Suprapubic skin (tissue), 4 donors: ENCODE results near the gene CD3E. TPM values are rescaled to one million over a fixed set of nuclear protein-coding genes. Genes with fewer than 3 reads are reported as not detected.

ENCODE experiments used
- DNase-seq, 2 donors: peaks; one replicate each; pipeline ENCODE4 v3.0.0-alpha.2; 2019; ENCODE audit warnings: low spot score in 2 of 2
- H3K27ac ChIP-seq: fragments of 200-600 bp; sonication (generic); one replicate; pipeline ENCODE4 v1.5.1; 2019
- H3K27me3 ChIP-seq: fragments of 200-600 bp; sonication (generic); one replicate; pipeline ENCODE4 v1.5.1; 2019
- H3K36me3 ChIP-seq: fragments of 200-600 bp; sonication (generic); one replicate; pipeline ENCODE4 v1.5.1; 2019
- H3K4me1 ChIP-seq: fragments of 200-600 bp; sonication (generic); one replicate; pipeline ENCODE4 v1.5.1; 2019
- H3K4me3 ChIP-seq: fragments of 200-600 bp; sonication (generic); one replicate; pipeline ENCODE4 v1.5.1; 2019; ENCODE audit warnings: mild to moderate bottlenecking
- H3K9me3 ChIP-seq: fragments of 200-600 bp; sonication (generic); one replicate; pipeline ENCODE4 v1.5.1; 2019
- CTCF ChIP-seq, 2 donors: fragments of 200-600 bp in 1 of 2; fragments of 450-650 bp in 1 of 2; sonication (generic) in 1 of 2; IDR thresholded peaks; one replicate each; pipeline ENCODE4 v1.5.1; 2016 to 2019; ENCODE audit warnings: antibody characterized with exemption in 2 of 2, mild to moderate bottlenecking in 1 of 2, moderate library complexity in 1 of 2
- EP300 ChIP-seq: sonication (generic); formaldehyde crosslinking; IDR thresholded peaks from one replicate; pipeline ENCODE4 v1.6.1; 2017; ENCODE audit warnings: antibody characterized with exemption
- POLR2A ChIP-seq, 2 donors: fragments of 450-650 bp; IDR thresholded peaks; one replicate each; pipeline ENCODE4 v1.6.1; 2017; ENCODE audit warnings: antibody characterized with exemption in 2 of 2, mild to moderate bottlenecking in 2 of 2, moderate library complexity in 2 of 2
- POLR2AphosphoS5 ChIP-seq, 3 donors: sonication (generic); formaldehyde crosslinking; IDR thresholded peaks; one replicate each; pipeline ENCODE4 v1.6.1; 2017; ENCODE audit warnings: antibody characterized with exemption in 3 of 3
- WGBS: methylation state at CpG from one replicate; pipeline ENCODE4 v1.1.5; 2018; 5-methylcytosine and 5-hydroxymethylcytosine counted together
- total RNA-seq, 4 donors: library from RNA; depleted of rRNA; stranded (reverse); fragments of >200 nt; gene quantifications; one replicate each; pipeline ENCODE4 v1.1.0, GENCODE V29; 2016

Gene CD3E
- total RNA-seq, 4 donors from 2014 or later: 0.55 to 3.3 (median 0.79) TPM; not detected in 1

DNA sequence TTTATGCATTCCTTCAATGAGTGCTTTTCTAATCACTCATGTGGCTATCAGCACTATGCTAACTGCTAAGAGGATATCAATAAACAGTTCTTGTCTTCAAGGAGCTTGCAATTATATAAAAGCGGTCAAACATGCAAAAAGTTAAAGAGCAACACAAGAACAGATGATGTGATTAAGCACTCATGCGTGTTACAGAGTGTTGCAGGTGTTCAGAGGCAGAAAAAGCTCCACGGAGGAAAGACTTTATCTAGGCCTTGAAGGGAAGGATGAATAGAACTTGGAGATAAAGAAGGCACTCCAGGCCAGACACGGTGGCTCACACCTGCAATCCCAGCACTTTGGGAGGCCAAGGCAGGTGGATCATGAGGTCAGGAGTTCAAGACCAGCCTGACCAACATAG, 13.6 kb downstream of the CD3E start:
- no peak for TF ChIP-seq EP300
- TF ChIP-seq CTCF (IDR thresholded peaks at IDR 0.05): no peak
- no peak for TF ChIP-seq POLR2AphosphoS5 (IDR thresholded peaks at IDR 0.05)
- no peak for TF ChIP-seq POLR2A (IDR thresholded peaks at IDR 0.05)
- peaks cover 20% of the 10 kb centered on the region for H3K4me1 ChIP-seq
- no peak overlapping the region for H3K4me3 ChIP-seq
- no peak overlapping the region for H3K27ac ChIP-seq
- no peak for DNase-seq
- 93% methylated on average over 4 of the region's 4 CpGs for WGBS
- H3K27me3 ChIP-seq: peaks cover 12% of the 10 kb centered on the region
- no peaks in the 10 kb centered on the region for H3K36me3 ChIP-seq
- H3K9me3 ChIP-seq: no peaks in the 10 kb centered on the region

DNA sequence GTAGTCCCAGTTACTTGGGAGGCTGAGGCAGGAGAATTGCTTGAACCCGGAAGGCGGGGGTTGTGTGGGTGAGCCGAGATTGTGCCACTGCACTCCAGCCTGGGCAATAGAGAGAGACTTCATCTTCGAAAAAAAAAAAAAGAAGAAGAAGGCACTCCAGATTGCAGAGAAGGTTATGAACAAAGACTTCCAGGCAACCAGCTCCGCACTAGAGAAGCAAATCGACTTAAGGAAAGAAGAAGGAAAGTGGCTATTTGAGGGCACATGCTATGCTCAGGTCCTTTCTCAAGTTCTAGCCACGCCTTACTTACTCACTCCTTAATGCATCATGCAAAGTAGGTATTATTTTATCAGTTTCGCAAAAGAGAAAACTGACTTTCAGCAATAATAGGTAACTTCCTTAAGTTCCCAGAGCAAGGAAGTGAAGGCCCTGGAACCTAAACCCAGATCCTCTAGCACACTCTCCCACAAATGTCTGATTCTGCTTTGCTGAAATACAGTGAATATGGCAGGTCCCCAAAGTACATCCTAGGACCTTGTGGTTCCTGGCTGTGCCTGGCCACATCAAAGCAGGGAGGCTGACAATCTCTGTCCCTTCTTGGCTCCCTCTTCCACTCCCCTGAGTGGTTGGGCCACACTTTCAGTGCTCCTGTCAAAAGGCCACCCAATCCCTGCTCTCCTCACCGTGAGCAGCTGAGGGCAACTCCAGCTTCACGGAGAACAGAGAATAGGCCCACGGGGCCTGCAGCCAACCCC, 14.2 kb downstream of the CD3E start:
- no peak for TF ChIP-seq CTCF (IDR thresholded peaks at IDR 0.05)
- TF ChIP-seq EP300: no peak
- no peak for TF ChIP-seq POLR2A (IDR thresholded peaks at IDR 0.05)
- no peak for TF ChIP-seq POLR2AphosphoS5 (IDR thresholded peaks at IDR 0.05)
- 89% methylated on average over 11 of the region's 11 CpGs for WGBS
- H3K36me3 ChIP-seq: no peaks in the 10 kb centered on the region
- peaks cover 20% of the 10 kb centered on the region for H3K4me1 ChIP-seq
- no peak for DNase-seq
- peaks cover 8% of the 10 kb centered on the region for H3K27me3 ChIP-seq
- no peak overlapping the region for H3K4me3 ChIP-seq
- no peaks in the 10 kb centered on the region for H3K9me3 ChIP-seq
- H3K27ac ChIP-seq: no peak overlapping the region

GRCh38 chr11:118319337-118319707, 14.8 kb downstream of the CD3E start:
- H3K4me1 ChIP-seq: peaks cover 20% of the 10 kb centered on the region
- 64% methylated on average over 1 of the region's 1 CpG for WGBS

GRCh38 chr11:118320515-118320914, 16.0 kb downstream of the CD3E start:
- H3K9me3 ChIP-seq: no peaks in the 10 kb centered on the region
- peaks cover 16% of the 10 kb centered on the region for H3K4me1 ChIP-seq
- no peak for DNase-seq
- no peaks in the 10 kb centered on the region for H3K27me3 ChIP-seq
- H3K4me3 ChIP-seq: no peak overlapping the region
- no peak overlapping the region for H3K27ac ChIP-seq
- WGBS: 85% methylated on average over 3 of the region's 3 CpGs
- H3K36me3 ChIP-seq: no peaks in the 10 kb centered on the region
- TF ChIP-seq CTCF (IDR thresholded peaks at IDR 0.05): no peak
- no peak for TF ChIP-seq POLR2A (IDR thresholded peaks at IDR 0.05)
- TF ChIP-seq EP300: no peak

More at GRCh38 chr11:118319337-118319707, 14.8 kb downstream of the CD3E start:
- H3K36me3 ChIP-seq: no peaks in the 10 kb centered on the region
- no peaks in the 10 kb centered on the region for H3K9me3 ChIP-seq
- DNase-seq: no peak
- H3K4me3 ChIP-seq: no peak overlapping the region
- peaks cover 2% of the 10 kb centered on the region for H3K27me3 ChIP-seq
- H3K27ac ChIP-seq: no peak overlapping the region
- TF ChIP-seq CTCF (IDR thresholded peaks at IDR 0.05): no peak
- no peak for TF ChIP-seq POLR2A (IDR thresholded peaks at IDR 0.05)
- no peak for TF ChIP-seq EP300
- TF ChIP-seq POLR2AphosphoS5 (IDR thresholded peaks at IDR 0.05): no peak

GRCh38 chr11:118321386-118322082, 17.0 kb downstream of the CD3E start:
- H3K27ac ChIP-seq: no peak overlapping the region
- no peak overlapping the region for H3K4me3 ChIP-seq
- no peak for DNase-seq
- H3K36me3 ChIP-seq: no peaks in the 10 kb centered on the region
- no peaks in the 10 kb centered on the region for H3K9me3 ChIP-seq
- no peaks in the 10 kb centered on the region for H3K27me3 ChIP-seq
- WGBS: 76% methylated on average over 5 of the region's 5 CpGs
- TF ChIP-seq EP300 (no peak), POLR2A (IDR thresholded peaks at IDR 0.05) (no peak), CTCF (IDR thresholded peaks at IDR 0.05) (no peak), POLR2AphosphoS5 (IDR thresholded peaks at IDR 0.05) (no peak)
- peaks cover 6% of the 10 kb centered on the region for H3K4me1 ChIP-seq
